HG03469 (cell line): ENCODE measurements around the gene UBQLNL.

ENCODE experiments used
- ATAC-seq: cut with Tn5 transposase; IDR thresholded peaks from one replicate; pipeline ENCODE4 v1.9.1; 2021; ENCODE audit warnings: mild to moderate bottlenecking, moderate library complexity, moderate number of reproducible peaks; ENCODE audit not compliant: unreplicated experiment

UBQLNL gene

GRCh38 chr11:5516599-5516998 lies at the start of gene UBQLNL:
Gene UBQLNL (minus strand): TSS chr11:5516699. CDS start chr11:5516441, 258 bp downstream.
- no peak for ATAC-seq

DNA sequence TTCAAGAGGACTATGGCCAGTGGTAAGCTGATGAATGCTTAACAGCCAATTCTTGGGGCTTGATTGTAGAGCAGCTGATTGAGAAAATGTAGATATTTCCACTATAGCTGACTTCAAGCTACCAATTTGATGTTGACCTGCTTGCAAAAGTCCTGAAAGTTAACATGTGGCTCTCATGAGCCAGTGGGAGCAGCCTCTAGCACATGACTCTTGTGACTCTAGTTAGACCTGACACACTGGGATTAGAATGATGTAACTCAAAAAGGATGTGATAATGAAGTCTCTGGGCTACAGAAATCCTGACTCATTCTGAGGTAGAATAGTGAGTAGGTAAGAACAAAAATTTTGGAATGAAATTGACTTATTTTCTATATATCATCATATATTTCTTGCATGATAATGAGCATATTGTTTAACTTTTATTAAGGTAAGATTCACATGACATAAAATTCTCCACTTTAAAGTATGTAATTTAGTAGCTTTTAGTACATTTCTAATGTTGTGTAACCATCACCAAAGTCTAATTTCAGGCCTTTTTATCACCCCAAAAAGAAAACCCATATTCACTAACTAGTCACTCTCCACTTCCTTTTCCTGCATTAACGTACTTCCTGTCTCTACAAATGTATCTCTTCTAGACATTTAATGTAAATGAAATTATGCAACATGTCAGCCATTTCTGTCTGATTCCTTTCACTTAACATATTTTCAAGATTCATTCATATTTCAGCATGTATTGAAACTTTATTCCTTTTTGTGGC lies 47.9 kb upstream of the UBQLNL start:
- no peak for ATAC-seq

- no peak for ATAC-seq
Measured at GRCh38 chr11:5557751-5558150, 41.3 kb upstream of the UBQLNL start.

DNA sequence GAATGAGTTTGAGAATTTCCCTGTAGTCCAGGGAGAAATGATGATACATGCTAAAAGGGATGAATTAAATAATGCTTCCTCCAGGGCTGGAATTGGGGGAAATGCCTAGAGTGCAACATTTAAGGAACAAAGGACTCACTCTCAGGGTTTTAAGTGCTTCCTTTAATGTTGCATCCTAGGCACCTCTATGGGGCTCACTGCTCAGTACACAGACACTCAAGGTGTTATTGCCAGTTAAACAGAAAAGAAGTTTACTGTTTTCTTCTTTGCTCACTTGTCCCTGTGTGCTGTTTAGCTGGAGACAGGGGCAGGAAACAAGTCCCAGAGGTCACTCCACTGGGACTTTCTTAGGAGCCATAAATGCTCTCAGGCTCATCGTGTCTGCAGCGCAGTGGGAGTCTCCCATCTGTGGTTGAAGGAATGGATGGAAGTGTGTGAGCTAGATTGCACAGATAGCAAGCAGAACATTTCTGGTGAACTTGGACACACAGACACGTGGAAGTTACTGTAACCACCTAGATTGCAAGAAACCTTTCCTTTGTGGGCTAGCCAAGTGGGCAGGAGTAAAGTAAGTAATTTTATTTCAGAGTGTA lies 40.2 kb upstream of the UBQLNL start:
- no peak for ATAC-seq

DNA sequence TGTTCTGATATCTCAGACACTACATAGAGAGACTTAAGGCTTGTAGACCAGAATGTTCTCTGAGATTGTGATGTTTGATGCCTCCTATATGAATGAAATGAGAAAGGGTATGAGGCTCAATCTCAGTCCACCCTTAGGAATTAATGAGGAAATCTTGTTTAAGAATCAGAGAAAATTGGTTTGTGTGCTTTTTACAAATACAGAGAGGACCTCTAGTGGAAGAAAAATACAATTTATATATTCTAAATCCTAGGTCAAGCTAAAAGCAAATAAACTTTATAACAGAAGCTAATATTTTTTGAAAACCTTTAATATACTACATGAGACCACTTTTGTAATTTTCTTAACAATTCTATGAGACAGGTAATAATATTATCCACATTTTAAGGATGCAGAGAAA lies 36.8 kb upstream of the UBQLNL start:
- ATAC-seq, result no peak

- peak; percentile 55 for ATAC-seq
Measured at GRCh38 chr11:5550440-5551095, 34.1 kb upstream of the UBQLNL start.

GRCh38 chr11:5548440-5548839 lies 31.9 kb upstream of the UBQLNL start, which contains the start of gene OR52H1:
Gene OR52H1 (minus strand): TSS chr11:5548540. CDS start chr11:5545505, 3,035 bp downstream.
- no peak for ATAC-seq

DNA sequence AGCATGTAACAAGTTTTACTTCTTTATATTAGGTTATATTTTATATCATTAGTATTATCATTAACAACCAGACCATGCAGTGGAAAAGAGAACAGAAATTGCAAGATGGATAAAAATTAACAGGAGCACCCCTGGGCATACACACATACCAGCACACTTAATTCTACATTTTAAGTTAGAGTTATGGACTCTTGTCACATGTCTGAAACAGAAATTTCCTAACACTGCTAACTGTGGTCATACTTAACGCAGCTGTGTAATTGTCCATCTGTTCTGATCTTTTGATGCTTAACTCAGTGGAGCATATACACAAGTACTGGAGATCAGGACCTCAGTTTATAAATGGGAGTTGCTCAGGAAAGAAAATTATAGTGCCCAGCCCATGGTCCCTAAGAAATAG lies 31.5 kb upstream of the UBQLNL start:
- ATAC-seq, result no peak

DNA sequence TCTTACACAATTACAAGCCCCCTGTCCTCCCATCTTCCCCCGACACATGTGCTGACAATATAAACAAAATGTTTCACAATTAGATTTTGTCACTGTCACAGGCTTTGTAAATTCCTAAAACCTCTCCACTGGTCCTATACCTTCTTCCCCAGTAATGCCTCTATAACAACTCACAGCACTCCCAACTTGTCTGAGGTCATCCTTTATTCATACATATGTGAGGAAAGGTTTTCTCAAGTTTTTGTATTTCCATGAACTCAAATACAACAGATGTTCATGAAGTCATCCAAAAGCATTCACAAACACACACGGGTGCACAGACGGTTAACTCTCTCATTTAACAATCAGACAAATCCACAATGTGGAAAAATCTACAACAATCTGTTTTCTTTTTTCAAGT lies 30.0 kb upstream of the UBQLNL start:
- ATAC-seq, result no peak

DNA sequence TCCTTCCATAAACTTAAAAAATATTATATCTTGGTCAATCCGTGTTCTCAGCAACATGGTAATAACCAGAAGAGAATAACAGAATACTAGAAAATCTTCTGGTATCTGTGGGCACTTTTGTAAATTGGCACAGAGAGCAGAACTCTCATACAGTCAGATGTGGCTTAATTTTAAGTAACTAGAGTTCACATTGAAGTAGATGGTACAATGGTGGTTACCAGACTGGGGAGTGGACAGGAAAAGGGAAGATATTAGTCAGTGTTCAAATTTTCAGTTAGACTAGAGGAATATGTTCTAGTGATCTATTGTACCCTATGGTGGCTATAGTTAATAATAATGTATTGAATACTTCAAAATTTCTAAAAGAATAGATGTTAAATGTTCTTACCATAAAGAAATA lies 24.9 kb upstream of the UBQLNL start:
- no peak for ATAC-seq

GRCh38 chr11:5536482-5536881 lies 20.0 kb upstream of the UBQLNL start:
- ATAC-seq, result no peak

DNA sequence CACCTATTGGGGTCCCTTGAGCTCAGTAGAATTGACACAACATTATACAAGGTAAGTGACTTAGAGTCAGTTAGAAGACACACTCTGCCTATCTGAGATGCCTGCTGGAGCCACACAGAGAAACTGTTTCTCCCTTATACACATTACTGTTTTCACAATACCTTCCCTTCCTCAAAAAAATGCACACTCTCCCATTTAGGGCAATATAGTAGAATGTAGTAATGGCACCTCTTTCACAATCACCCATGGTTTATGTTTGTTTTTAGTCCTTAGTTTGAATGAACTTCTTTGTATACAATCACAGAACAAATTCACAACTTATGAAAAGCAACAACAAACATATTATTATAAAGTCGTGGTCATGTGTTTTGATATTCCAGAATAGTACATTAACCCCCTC lies 17.5 kb upstream of the UBQLNL start:
- no peak for ATAC-seq

GRCh38 chr11:5531053-5531831 lies 14.7 kb upstream of the UBQLNL start:
- ATAC-seq, result no peak

- ATAC-seq, result no peak
Measured at GRCh38 chr11:5528495-5528894, 12.0 kb upstream of the UBQLNL start.

GRCh38 chr11:5527716-5528115 lies 11.2 kb upstream of the UBQLNL start:
- ATAC-seq, result no peak

DNA sequence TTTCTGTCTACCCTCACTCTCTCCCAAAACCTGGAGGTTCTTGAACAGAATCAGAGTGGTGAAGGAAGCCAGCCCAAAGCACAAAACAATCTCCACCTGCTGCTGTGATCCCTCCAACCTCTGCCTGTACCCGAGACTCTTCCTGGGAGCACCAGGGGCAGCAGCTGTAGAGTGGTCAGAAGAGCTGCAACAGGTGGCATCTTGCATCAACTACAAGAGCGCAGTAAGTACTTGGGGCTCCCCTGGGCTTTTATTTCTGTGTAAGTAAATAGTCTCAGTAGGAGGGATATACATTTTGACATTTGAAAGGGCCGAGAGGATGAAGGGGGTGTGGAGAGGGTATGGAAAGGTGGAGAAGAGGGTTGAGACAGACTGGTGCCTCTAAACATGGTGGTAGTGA lies 8.3 kb upstream of the UBQLNL start:
- no peak for ATAC-seq

GRCh38 chr11:5522308-5522707 lies 5.8 kb upstream of the UBQLNL start:
- ATAC-seq, result no peak

DNA sequence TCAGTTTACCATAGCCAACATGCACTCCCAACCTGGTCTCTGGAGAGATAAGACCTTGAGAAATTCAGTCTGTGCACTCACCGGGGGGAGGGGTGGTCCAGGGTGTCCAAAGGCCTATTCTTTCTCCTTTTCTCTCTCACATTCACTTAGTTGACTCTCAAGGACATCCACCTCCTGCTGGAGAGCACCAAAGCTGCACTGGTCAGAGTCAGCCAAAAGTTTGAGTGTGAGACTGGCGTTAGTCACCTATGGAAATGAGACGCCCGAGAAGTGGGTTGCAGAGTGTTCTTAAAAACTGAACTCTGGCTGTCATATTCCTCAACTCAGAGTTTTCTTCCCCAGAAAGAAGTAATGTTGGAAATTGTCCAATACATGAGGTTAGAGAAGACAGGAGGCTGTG lies 5.0 kb upstream of the UBQLNL start:
- ATAC-seq, result no peak

- no peak for ATAC-seq
Measured at GRCh38 chr11:5514841-5515240, 1.7 kb downstream of the UBQLNL start.

GRCh38 chr11:5509803-5510202 lies 6.7 kb downstream of the UBQLNL start, which contains the start of gene UBQLN3:
Gene UBQLN3 (minus strand): TSS chr11:5509957. CDS start chr11:5509558, 399 bp downstream.
- ATAC-seq, result no peak

DNA sequence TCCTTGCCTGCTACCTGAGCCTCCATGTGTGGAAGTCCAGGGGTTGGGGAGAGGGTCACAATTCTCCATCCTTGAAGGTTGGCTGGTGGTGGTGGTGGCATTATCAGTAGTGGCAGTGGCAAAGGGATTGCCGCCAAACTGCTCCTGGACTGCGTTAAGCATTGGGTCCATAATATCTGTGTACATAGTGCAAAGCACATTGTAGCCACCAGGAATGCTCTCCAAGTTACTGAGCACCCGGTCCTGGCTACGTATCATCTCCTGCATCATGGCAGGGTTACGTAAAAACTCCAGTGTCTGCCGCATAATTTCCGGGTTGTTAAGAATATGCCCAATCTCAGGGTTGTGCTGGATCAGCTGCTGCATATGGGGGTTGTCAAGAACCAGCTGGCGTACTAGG lies 7.9 kb downstream of the UBQLNL start:
- no peak for ATAC-seq
